Ishikawa (cell line): Measurements from ENCODE around the gene RNF8.

ENCODE experiments used
- CEBPB ChIP-seq: IDR thresholded peaks from 2 replicates; pipeline ENCODE4 v1.6.1; 2012
- CREB1 ChIP-seq: IDR thresholded peaks from 2 replicates; pipeline ENCODE4 v1.6.1; 2012; ENCODE audit warnings: low read depth
- EP300 ChIP-seq: IDR thresholded peaks from 2 replicates; pipeline ENCODE4 v1.6.1; 2012; ENCODE audit warnings: borderline replicate concordance
- FOXM1 ChIP-seq: IDR thresholded peaks from 2 replicates; pipeline ENCODE4 v1.6.1; 2012; ENCODE audit warnings: low read depth, borderline replicate concordance
- MAX ChIP-seq: IDR thresholded peaks from 2 replicates; pipeline ENCODE4 v1.6.1; 2012
- NFIC ChIP-seq: IDR thresholded peaks from 2 replicates; pipeline ENCODE4 v1.6.1; 2012
- RAD21 ChIP-seq: IDR thresholded peaks from 2 replicates; pipeline ENCODE4 v1.6.1; 2012; ENCODE audit warnings: low read depth
- REST ChIP-seq: IDR thresholded peaks from 2 replicates; pipeline ENCODE4 v1.6.1; 2012; ENCODE audit warnings: low read depth, mild to moderate bottlenecking
- TAF1 ChIP-seq: IDR thresholded peaks from 2 replicates; pipeline ENCODE4 v1.6.1; 2012; ENCODE audit warnings: low read depth, mild to moderate bottlenecking
- TCF12 ChIP-seq: IDR thresholded peaks from 2 replicates; pipeline ENCODE4 v1.6.1; 2012; ENCODE audit warnings: low read depth
- TEAD4 ChIP-seq: IDR thresholded peaks from 2 replicates; pipeline ENCODE4 v1.6.1; 2012
- YY1 ChIP-seq: IDR thresholded peaks from 2 replicates; pipeline ENCODE4 v1.6.1; 2012; ENCODE audit warnings: low read depth
- ZBTB7A ChIP-seq: IDR thresholded peaks from 2 replicates; pipeline ENCODE4 v1.6.1; 2012; ENCODE audit warnings: low read depth

- TF ChIP-seq TEAD4 (no peak), CEBPB (no peak), CREB1 (no peak), MAX (no peak), TCF12 (no peak), NFIC (no peak), FOXM1 (no peak), EP300 (no peak), ZBTB7A (no peak), YY1 (no peak), REST (no peak), TAF1 (no peak), RAD21 (no peak)
Observed at GRCh38 chr6:37309046-37309445, 44.7 kb upstream of the RNF8 start.
